ENCODE data around the gene VMP1.
"Not testable (repeated sequence)": the region's sequence is repeated elsewhere in the genome, so short reads cannot be mapped to it uniquely, and the experiment has no call there.

VMP1 gene

DNA sequence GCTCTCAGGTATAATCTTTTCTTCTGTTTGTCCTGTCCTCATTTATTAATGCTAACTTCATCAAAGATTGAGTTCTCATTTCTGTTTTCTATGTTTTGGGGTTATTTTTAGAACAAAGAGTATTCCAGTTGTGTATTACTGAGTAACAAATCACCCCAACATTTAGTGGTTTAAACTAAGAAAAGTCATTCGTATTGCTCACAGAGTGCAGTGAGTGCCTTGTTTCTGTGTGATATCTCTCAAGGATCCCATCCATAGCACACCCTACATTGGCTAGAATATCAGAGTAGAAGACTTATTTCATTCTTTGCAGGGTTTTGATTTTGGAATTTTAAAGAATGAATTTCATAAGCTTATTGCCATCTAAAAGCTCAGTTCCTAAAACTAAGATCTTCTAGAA, 72.1 kb downstream of the VMP1 start:
- no peak for DNase-seq (ENCODE audit: low read depth in 2 of 2)

DNA sequence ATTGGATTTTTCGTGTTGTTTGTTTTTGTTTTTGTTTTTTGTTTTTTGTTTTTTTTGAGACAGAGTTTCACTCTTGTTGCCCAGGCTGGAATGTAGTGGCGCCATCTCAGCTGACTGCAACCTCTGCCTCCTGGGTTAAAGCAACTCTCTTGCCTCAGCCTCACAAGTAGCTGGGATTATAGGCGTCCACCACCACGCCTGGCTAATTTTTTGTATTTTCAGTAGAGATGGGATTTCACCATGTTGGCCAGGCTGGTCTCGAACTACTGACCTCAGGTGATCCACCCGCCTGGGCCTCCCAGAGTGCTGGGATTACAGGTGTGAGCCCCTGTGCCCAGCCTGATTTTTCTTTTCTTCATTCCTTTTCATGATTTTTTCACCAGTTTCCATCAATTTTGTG, 73.1 kb downstream of the VMP1 start:
- not testable (repeated sequence) for DNase-seq (ENCODE audit: low read depth in 2 of 2)

DNA sequence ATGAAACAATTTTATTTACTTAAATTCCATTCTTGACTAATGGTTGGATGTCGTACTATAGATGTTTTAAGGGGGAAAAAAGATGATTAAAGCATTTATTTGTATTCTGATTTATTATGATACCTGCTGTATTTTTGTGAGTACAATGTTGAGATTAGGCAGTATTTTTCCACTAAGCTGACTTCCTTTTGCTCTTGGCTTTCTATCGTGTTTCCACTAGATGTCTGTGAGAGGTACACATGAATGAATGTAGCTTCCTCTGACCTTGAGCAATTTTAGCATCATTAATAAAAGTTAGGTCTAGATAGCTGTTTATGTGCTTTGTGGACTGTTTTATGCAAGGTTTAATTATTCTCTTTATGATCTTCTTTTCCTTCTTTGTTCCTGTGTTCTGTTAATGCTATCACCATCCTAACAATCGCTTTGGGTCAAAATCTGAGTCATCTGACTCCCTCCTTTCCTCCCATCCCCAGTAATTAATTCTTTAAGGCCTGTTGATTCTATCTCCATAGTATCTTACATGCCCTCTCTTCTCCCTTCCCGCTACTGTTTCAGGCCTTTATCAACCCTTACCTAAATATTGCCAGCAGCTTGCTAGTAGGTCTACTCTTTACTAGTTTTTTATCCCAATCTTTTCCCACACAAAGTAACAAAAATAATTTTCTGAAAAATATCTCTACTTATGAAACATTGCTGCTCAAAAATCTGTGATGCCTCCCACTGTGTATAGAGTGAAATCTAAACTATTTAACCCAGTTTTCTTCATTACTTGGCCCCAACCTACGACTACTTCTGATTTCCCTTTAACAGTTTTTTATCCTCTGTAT, 76.0 kb downstream of the VMP1 start:
- no peak for DNase-seq (ENCODE audit: low read depth in 2 of 2)

DNA sequence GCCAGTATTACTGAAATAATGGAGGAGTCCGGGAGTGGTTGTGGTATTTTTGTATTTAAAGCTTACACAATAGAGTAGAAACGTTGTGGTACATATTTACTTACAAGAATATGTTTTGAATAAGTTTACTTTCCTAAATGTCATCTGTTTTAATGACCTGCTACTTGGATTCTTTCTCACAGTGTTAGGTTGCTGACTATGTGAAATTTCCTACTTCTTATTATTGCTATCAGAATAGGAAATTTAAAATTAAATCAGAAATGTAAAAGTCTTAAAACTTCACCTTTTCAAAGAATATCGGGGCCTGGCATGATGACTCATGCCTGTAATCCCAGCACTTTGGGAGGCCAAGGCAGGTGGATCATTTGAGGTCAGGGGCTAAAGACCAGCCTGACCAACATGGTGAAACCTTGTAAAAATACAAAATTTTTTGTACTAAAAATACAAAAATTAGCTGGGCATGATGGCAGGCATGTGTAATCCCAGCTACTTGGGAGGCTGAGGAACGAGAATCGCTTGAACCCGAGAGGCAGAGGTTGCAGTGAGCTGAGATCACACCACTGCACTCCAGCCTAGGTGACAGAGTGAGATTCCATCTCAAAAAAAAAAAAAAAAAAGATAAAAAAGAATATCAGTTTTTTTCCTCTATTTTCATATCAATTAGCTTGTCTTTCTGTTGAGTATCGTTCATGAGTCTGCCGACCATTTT, 77.8 kb downstream of the VMP1 start:
- no peak for DNase-seq (ENCODE audit: low read depth in 2 of 2)

DNA sequence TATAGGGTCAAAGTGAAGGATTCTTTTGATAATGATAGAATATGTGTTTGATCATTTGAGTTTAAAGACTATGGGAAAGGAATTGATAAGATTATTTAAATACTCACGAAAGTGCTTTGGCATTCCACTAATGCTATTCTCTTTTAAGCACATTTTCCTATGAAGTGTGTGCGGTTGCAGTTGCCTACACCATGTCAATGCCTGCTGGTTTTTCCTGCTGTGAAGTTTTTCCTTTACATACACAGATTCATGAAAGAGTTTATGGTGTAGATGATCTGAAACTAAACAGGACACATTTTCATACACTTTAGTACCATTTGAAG, 78.7 kb downstream of the VMP1 start:
- no peak for DNase-seq (ENCODE audit: low read depth in 2 of 2)

DNA sequence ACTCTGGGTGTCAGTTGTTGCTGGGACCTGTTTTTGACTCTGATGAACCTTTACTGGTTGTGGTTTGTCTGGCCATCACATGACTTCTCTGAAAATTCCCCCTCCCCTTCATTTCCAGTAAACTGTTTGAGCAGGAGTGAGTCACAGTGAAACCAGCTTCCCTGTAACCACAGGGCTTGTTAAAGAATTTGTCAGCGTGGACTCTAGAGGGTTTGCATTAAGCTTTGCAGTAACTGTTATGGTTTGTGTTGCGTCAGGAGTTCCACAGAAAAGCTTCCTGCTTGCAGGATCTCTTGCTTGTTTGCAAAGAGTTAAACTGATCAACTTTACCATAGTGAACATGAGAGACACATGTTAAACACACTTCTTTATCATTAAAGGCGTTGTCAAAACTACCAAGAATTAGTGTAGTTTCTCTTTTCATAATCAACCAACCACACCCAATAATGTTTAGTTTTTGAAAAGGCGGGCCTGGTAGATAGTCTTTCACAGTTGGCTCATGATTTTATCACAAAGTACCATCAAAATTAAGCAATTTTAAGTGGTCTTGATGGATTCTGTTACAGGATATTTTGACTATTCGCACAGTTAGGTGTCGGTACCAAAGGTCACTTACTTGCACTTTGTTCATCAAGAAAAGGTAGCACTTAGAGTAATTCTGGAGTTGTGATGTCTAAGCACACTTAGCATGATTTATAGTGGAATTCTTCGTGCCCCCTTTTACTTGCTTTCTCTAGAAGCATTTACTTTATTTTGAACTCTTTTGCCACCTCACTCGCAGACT, 79.3 kb downstream of the VMP1 start:
- DNase-seq (ENCODE audit: low read depth in 2 of 2) = peak; percentile 44 to 49

DNA sequence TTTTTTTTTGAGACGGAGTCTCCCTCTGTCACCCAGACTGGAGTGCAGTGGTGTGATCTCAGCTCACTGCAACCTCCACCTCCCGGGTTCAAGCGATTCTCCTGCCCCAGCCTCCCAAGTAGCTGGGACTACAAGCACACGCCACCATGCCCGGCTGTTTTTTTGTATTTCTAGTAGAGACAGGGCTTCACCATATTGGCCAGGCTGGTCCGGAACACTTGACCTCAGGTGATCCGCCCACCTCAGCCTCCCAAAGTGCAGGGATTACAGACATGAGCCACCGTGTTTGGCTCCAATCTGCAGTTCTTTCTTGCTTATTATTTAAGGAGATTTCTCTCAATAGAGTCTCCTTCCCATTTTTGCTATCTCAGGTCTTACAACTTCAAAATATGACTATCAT, 82.4 kb downstream of the VMP1 start:
- DNase-seq (ENCODE audit: low read depth in 2 of 2) = not testable (repeated sequence)

DNA sequence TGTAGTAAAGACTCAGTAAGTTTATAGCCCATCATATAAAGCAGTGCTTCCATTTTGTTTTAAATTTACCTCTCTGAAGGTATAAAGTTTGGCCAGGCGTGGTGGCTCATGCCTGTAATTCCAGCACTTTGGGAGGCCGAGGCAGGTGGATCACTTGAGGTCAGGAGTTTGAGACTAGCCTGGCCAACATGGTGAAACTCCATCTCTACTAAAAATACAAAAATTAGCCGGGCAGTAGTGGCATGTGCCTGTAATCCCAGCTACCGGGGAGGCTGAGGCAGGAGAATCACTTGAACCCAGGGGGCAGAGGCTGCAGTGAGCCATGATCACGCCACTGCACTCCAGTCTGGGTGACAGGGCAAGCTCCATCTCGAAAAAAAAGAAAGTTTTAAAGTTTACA, 83.0 kb downstream of the VMP1 start:
- not testable (repeated sequence) for DNase-seq (ENCODE audit: low read depth in 2 of 2)

DNA sequence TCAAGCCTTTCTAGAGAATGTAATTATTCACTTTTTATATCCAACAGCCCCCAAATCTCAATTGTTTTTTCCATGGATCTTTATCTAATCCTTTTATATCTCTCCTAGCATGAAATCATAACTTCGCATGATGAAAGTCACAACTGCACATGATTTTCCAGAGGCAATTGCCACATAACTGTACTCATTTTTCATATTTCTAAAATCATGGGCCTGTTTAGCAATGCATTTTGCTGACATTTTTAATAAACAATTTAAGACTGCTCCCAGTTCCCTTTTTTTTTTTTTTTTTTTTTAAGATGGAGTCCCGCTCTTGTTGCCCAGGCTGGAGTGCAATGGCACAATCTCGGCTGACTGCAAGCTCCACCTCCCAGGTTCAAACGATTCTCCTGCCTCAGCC, 83.5 kb downstream of the VMP1 start:
- DNase-seq (ENCODE audit: low read depth in 2 of 2) = no peak

DNA sequence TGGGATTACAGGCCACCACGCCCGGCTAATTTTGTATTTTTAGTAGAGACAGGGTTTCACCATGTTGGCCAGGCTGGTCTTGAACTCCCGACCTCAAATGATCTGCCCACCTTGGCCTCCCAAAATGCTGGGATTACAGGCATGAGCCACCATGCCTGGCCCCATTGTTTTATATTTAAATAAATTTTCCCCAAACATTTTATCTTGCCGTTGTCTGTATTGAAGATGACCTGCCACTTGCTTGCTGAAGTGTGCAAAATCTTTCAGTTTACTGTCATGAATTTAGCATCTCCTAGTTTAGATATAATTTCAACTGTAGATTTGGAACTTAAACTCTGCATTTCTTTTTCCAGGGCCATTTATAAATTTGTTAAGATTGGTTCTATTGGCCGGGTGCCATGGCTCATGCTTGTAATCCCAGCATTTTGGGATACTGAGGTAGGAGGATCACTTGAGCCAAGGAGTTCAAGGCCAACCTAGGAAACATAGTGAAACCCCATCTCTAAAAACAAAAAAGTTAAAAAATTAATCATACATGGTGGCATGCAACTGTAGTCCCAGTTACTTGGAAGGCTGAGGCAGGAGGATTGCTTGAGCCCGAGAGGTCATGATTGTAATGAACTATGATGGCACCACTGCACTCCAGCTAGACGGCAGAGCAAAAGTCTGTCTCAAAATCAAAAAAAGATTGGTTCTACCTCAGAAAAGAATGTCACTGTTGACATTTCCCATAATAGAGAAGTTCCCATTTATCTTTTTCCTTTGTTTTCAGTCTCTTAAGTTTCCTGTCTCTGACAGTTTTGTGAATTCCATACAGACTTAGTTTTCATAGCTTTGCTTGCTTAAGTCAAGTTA, 84.4 kb downstream of the VMP1 start:
- DNase-seq (ENCODE audit: low read depth in 2 of 2) = no peak

DNA sequence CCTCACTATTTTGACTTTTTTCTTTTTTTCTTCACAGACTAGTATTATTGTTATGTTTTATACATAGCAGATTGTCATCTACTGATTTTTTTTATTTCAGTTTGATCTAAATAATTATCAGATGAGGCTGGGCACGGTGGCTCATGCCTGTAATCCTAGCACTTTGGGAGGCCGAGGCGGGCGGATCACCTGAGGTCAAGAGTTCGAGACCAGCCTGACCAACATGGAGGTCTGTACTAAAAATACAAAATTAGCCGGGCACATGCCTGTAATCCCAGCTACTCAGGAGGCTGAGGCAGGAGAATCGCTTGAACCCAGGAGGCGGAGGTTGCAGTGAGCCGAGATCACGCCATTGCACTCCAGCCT, 85.0 kb downstream of the VMP1 start:
- not testable (repeated sequence) for DNase-seq (ENCODE audit: low read depth in 2 of 2)

DNA sequence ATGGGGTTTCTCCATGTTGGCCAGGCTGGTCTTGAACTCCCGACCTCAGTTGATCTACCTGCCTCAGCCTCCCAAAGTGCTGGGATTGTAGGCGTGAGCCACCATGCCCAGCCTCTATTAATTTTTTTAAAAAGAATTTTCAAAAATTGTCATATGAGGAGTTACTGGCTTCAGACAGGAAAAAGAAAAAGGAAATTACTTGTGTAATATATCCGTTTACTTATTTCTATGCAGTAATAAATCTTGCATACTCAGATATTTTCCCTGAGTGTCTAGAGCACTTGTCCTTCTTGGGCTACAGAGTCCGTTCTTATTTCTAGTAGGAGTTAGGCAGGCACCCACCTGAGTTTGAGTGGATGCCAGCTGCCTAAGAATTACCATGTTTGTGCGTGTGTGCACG, 85.8 kb downstream of the VMP1 start:
- no peak for DNase-seq (ENCODE audit: low read depth in 2 of 2)

DNA sequence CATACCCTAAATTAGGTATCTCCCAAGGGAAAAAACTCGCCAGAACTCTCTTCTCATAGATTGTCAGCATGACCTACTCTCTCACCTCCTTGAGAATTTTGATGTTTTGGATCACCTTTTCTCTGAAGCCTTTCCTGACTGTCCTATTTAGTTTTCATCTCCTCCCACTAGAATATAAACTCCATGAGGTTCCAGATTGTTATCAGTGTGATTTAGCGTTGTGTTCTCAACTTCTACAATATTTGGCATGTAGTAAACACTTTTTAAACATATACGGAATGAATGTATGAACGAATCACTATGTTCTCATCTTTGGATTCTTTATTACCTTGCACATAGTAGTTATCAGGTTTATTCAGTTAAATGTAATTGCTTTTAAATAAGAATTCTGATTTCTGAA, 88.7 kb downstream of the VMP1 start:
- DNase-seq (ENCODE audit: low read depth in 2 of 2) = no peak

DNA sequence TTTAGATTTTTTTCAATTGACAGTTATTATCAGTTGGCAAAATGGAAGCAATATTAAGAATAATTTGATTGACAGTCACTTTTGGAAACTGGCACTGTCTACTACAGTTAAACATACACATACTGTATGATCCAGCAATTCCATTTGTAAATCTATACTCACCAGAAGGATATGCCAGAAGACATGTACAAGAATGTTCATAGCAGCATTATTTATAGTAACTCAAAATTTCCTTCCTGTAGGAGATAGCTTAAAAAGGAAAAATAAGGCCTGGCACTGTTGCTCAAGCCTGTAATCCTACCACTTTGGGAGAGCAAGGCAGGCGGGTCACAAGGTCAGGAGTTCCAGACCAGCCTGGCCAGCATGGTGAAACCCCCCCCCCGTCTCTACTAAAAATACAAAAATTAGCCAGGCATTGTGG, 89.3 kb downstream of the VMP1 start:
- DNase-seq (ENCODE audit: low read depth in 2 of 2) = no peak

DNA sequence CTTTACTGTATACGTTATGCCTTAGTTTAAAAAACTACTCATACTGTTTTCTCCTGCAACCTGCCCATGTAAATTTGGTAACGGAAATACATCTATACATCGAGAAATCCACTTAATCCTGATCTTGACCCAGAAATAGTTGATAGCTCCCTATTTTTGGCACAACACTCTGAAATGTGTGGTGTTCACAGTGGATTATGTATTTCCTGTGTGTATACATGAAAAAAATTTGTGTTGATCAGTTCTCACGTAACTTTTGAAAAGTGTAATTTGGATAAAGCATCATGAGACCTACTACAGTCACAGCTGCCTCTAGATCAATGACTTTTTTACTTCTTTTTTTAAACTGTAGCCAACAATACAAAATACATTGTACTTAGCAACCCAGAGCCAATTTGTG, 90.7 kb downstream of the VMP1 start:
- DNase-seq (ENCODE audit: low read depth in 2 of 2) = no peak

DNA sequence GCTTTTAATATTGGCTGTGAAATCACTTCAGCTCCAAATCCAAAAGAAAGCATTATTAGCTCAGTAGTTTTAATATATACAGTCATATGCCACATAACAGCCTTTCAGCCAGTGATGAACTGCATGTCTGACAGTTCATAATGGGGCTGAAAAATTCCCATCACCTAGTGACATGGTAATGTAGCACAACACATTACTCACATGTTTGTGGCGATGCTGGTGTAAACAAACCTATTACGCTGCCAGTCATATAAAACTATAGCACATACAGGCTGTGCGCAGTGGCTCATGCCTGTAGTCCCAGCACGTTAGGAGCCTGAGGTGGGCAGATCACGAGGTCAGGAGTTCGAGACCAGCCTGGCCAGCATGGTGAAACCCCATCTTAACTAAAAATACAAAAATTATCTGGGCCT, 93.1 kb downstream of the VMP1 start:
- no peak for DNase-seq (ENCODE audit: low read depth in 2 of 2)

DNA sequence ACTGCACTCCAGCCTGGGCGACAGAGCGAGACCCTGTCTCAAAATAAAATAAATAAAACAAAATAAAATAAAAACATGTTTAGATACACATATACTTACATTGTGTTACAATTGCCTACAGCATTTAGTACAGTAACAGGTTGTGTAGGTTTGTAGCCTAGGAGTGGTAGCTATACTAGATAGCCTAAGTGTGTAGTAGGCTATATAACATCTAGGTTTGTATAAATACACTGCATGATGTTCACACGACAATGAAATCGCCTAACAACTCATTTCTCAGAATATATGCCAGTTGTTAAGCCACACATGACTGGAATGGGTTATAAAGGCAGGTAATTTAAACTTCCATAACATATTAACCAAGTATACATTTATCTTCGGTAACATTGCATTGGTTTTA, 94.7 kb downstream of the VMP1 start:
- DNase-seq (ENCODE audit: low read depth in 2 of 2) = no peak

DNA sequence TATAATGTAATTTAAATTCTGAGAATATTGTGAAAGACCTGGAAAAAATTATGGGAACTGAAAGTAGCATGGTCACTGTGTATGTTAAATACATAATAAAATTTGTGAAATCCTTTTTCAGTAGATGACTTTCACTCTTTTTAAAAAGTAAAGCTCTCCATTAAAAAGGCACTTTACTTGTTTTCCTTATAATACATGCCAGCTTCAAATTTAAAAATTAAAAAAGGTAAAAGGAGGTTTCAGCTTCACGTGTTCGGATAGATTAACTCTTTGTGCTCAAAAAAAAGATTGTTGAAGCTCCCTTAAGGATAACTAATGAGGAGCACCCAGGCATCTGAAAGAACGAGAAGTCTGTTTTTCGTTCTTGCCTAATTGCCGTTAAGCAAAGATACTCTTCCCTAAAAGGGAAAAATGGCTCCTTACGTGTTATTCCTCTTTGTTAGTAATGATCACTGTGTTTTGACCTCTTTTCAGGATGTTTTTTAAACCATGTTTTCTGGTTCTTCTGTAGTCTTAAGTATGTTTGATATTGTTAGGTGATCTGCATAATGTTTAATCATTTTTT, 97.5 kb downstream of the VMP1 start:
- no peak for DNase-seq (ENCODE audit: low read depth in 2 of 2)

DNA sequence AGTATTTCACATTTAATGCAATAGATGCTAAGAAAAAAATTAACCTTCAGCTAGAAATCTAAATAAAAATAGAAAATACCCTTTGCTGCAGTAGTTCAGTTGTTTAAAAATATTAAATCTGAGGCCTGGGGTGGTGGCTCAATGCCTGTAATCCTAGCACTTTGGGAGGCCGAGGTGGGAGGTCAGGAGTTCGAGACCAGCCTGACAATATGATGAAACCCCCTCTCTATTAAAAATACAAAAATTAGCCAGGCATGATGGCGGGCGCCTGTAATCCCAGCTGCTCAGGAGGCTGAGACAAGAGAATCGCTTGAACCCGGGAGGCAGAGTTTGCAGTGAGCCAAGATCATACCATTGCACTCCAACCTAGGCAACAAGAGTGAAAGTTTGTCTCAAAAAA, 98.9 kb downstream of the VMP1 start:
- DNase-seq (ENCODE audit: low read depth in 2 of 2) = not testable (repeated sequence)

DNA sequence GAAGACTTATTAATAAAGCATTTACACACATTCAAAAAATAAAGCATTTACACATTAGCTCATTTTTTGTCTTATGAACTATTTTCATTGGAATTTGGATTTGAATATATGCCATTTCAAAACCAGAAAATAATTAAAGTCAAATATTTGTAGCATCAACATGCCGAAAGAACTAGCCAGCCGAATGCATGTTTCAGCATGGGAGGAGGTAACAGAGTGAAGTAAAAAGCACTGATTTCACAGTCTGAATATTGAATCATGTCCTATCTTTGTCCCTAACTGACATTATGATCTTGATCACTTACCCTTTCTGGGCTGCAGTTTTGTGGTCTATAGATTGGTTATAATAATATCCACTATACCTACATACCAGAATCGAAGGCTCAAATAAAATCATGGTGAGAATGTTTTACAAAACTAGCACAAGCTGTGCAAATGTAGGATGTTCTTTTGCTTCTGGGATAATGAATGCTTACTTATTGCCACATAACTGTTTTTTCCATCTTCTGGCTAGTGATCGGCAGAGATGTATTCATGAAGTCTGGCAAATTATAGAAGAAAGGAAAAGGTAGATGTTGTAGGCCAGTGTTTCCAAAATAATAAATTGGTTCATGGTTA, 100.5 kb downstream of the VMP1 start:
- DNase-seq (ENCODE audit: low read depth in 2 of 2) = no peak

DNA sequence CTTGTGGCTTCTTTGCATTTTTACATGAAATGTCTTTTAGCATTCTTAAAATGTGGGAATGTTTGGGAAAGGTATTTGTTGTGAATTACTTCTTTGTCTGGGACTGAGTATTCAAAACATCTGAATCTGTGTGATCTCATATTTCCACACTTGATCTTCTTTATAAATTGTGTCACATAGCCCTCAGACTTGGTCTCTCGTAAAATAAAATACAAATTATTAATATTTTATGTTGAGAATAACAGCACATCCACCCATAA, 103.4 kb downstream of the VMP1 start:
- DNase-seq (ENCODE audit: low read depth in 2 of 2) = no peak

Measured in stimulated activated CD8-positive, alpha-beta memory T cell treated with anti-CD3 and anti-CD28 coated beads, Interleukin-2, amount 100 ng/mL, for 1 hour (primary cell).